Glutamatergic neuron (in vitro differentiated cells): ENCODE data around the gene GLI1. TPM values are rescaled to one million over a fixed set of nuclear protein-coding genes. Genes with fewer than 3 reads are reported as not detected.
"Not testable (repeated sequence)": the region's sequence is repeated elsewhere in the genome, so short reads cannot be mapped to it uniquely, and the experiment has no call there.

ENCODE experiments used
- DNase-seq: peaks from one replicate; pipeline ENCODE4 v3.0.0; 2022
- H3K27ac Mint-ChIP-seq: one replicate; pipeline ENCODE4 v1.8.0; 2020; ENCODE audit warnings: mild to moderate bottlenecking, mixed read lengths, inconsistent platforms; ENCODE audit not compliant: unreplicated experiment
- H3K27me3 Mint-ChIP-seq: one replicate; pipeline ENCODE4 v1.8.0; 2020; ENCODE audit warnings: mild to moderate bottlenecking, moderate library complexity, mixed read lengths, inconsistent platforms; ENCODE audit not compliant: unreplicated experiment
- H3K36me3 Mint-ChIP-seq: one replicate; pipeline ENCODE4 v1.8.0; 2020; ENCODE audit warnings: mild to moderate bottlenecking, mixed read lengths, inconsistent platforms; ENCODE audit not compliant: unreplicated experiment
- H3K4me1 Mint-ChIP-seq: one replicate; pipeline ENCODE4 v1.8.0; 2020; ENCODE audit warnings: mild to moderate bottlenecking, low read depth, mixed read lengths, inconsistent platforms; ENCODE audit not compliant: unreplicated experiment
- H3K4me3 Mint-ChIP-seq: one replicate; pipeline ENCODE4 v1.8.0; 2020; ENCODE audit warnings: mild to moderate bottlenecking, mixed read lengths, inconsistent platforms; ENCODE audit not compliant: unreplicated experiment
- H3K9me3 Mint-ChIP-seq: one replicate; pipeline ENCODE4 v1.8.0; 2020; ENCODE audit warnings: mild to moderate bottlenecking, moderate library complexity, mixed read lengths, inconsistent platforms; ENCODE audit not compliant: unreplicated experiment
- total RNA-seq: library from RNA; stranded (reverse); fragmentation: NEBNext Ultra II Directional; extraction: Animal tissue kit (Norgen Biotek cat#: 25700); gene quantifications from one replicate; pipeline ENCODE4 v1.2.1, GENCODE V29; 2021; ENCODE audit not compliant: unreplicated experiment
- TF ChIP-seq, protein P1 (sequence below): fragments of 200-600 bp; sonication (generic); IDR thresholded peaks from one replicate; pipeline ENCODE4 v1.5.0; 2021; ENCODE audit not compliant: partially characterized antibody, unreplicated experiment

Gene GLI1
- total RNA-seq, 1 donor from 2014 or later = 2.3 TPM

GRCh38 chr12:57433370-57433769, 26.2 kb upstream of the GLI1 start:
- TF ChIP-seq, protein P1, sequence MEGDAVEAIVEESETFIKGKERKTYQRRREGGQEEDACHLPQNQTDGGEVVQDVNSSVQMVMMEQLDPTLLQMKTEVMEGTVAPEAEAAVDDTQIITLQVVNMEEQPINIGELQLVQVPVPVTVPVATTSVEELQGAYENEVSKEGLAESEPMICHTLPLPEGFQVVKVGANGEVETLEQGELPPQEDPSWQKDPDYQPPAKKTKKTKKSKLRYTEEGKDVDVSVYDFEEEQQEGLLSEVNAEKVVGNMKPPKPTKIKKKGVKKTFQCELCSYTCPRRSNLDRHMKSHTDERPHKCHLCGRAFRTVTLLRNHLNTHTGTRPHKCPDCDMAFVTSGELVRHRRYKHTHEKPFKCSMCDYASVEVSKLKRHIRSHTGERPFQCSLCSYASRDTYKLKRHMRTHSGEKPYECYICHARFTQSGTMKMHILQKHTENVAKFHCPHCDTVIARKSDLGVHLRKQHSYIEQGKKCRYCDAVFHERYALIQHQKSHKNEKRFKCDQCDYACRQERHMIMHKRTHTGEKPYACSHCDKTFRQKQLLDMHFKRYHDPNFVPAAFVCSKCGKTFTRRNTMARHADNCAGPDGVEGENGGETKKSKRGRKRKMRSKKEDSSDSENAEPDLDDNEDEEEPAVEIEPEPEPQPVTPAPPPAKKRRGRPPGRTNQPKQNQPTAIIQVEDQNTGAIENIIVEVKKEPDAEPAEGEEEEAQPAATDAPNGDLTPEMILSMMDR = no peak
- Mint-ChIP-seq H3K4me1 (peaks cover 5% of the 10 kb centered on the region), H3K4me3 (no peak overlapping the region), H3K9me3 (peaks cover 8% of the 10 kb centered on the region), H3K27me3 (peaks cover 4% of the 10 kb centered on the region), H3K36me3 (no peaks in the 10 kb centered on the region), H3K27ac (no peak overlapping the region)
- no peak for DNase-seq

- peaks cover 8% of the 10 kb centered on the region for H3K9me3 Mint-ChIP-seq
- TF ChIP-seq, protein P1 = no peak
- peaks cover 3% of the 10 kb centered on the region for H3K4me1 Mint-ChIP-seq
- H3K27ac Mint-ChIP-seq = no peak within 1 kb of the TSS
- H3K36me3 Mint-ChIP-seq = no peaks in the 10 kb centered on the region
- peaks cover 4% of the 10 kb centered on the region for H3K27me3 Mint-ChIP-seq
- no peak for DNase-seq
- H3K4me3 Mint-ChIP-seq = no peak within 1 kb of the TSS
Measured at GRCh38 chr12:57434517-57435223, 24.9 kb upstream of the GLI1 start, which contains the start of gene INHBC. INHBC (plus strand) TSS chr12:57434784; CDS start chr12:57434887, 103 bp downstream.

GRCh38 chr12:57435293-57435692, 24.3 kb upstream of the GLI1 start:
- H3K27me3 Mint-ChIP-seq = peaks cover 2% of the 10 kb centered on the region
- DNase-seq = no peak
- TF ChIP-seq, protein P1 = no peak
- no peaks in the 10 kb centered on the region for H3K4me1 Mint-ChIP-seq
- no peak overlapping the region for H3K4me3 Mint-ChIP-seq
- H3K27ac Mint-ChIP-seq = no peak overlapping the region
- no peaks in the 10 kb centered on the region for H3K36me3 Mint-ChIP-seq
- peaks cover 6% of the 10 kb centered on the region for H3K9me3 Mint-ChIP-seq

- Mint-ChIP-seq H3K36me3 (peaks cover 4% of the 10 kb centered on the region), H3K4me3 (no peak overlapping the region), H3K4me1 (no peaks in the 10 kb centered on the region), H3K27me3 (no peaks in the 10 kb centered on the region), H3K9me3 (no peaks in the 10 kb centered on the region), H3K27ac (no peak overlapping the region)
- DNase-seq = no peak
- TF ChIP-seq, protein P1 = no peak
Measured at GRCh38 chr12:57438400-57438799, 21.2 kb upstream of the GLI1 start.

- H3K27me3 Mint-ChIP-seq = no peaks in the 10 kb centered on the region
- H3K4me1 Mint-ChIP-seq = no peaks in the 10 kb centered on the region
- TF ChIP-seq, protein P1 = no peak
- no peak for DNase-seq
- H3K27ac Mint-ChIP-seq = no peak overlapping the region
- H3K4me3 Mint-ChIP-seq = no peak overlapping the region
- H3K9me3 Mint-ChIP-seq = no peaks in the 10 kb centered on the region
- peaks cover 4% of the 10 kb centered on the region for H3K36me3 Mint-ChIP-seq
Measured at GRCh38 chr12:57439762-57440266, 19.8 kb upstream of the GLI1 start.

- not testable (repeated sequence) for H3K27ac Mint-ChIP-seq, H3K36me3 Mint-ChIP-seq, H3K27me3 Mint-ChIP-seq, H3K9me3 Mint-ChIP-seq, H3K4me3 Mint-ChIP-seq, H3K4me1 Mint-ChIP-seq, DNase-seq
Measured at GRCh38 chr12:57441393-57441792, 18.2 kb upstream of the GLI1 start.
